DND-41 (cell line): ENCODE data around the gene HMG20A.

Experiments used
- EZH2 ChIP-seq: IDR thresholded peaks from 3 replicates; pipeline ENCODE4 v1.6.1; 2012; ENCODE audit warnings: borderline replicate concordance, low read depth, mild to moderate bottlenecking, moderate library complexity, low read length, inconsistent platforms; ENCODE audit not compliant: severe bottlenecking
- TF ChIP-seq, protein P1 (sequence below): IDR thresholded peaks from 2 replicates; pipeline ENCODE4 v1.5.1; 2012; ENCODE audit warnings: borderline replicate concordance, low read length, moderate library complexity, mild to moderate bottlenecking; ENCODE audit not compliant: poor library complexity, severe bottlenecking; ENCODE audit errors: extremely low read depth

- TF ChIP-seq, protein P1, sequence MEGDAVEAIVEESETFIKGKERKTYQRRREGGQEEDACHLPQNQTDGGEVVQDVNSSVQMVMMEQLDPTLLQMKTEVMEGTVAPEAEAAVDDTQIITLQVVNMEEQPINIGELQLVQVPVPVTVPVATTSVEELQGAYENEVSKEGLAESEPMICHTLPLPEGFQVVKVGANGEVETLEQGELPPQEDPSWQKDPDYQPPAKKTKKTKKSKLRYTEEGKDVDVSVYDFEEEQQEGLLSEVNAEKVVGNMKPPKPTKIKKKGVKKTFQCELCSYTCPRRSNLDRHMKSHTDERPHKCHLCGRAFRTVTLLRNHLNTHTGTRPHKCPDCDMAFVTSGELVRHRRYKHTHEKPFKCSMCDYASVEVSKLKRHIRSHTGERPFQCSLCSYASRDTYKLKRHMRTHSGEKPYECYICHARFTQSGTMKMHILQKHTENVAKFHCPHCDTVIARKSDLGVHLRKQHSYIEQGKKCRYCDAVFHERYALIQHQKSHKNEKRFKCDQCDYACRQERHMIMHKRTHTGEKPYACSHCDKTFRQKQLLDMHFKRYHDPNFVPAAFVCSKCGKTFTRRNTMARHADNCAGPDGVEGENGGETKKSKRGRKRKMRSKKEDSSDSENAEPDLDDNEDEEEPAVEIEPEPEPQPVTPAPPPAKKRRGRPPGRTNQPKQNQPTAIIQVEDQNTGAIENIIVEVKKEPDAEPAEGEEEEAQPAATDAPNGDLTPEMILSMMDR: no peak
- TF ChIP-seq EZH2: no peak
Observed at GRCh38 chr15:77482570-77482969, 61.9 kb downstream of the HMG20A start.
